PC-3 (cell line): ENCODE results near the gene HINT1.

Experiments used
- CTCF ChIP-seq: fragments of 300-600 bp; sonication (generic); conservative IDR thresholded peaks from 2 replicates; pipeline ENCODE4 v1.5.1; 2017; ENCODE audit warnings: antibody characterized with exemption, low read depth, mild to moderate bottlenecking, low read length
- EZH2 ChIP-seq: fragments of 300-600 bp; sonication (generic); IDR thresholded peaks from one replicate; pipeline ENCODE4 v1.6.1; 2017; ENCODE audit warnings: antibody characterized with exemption, mild to moderate bottlenecking, low read length; ENCODE audit not compliant: unreplicated experiment

GRCh38 chr5:131214609-131215227 is 49.7 kb upstream of the HINT1 start:
- TF ChIP-seq CTCF (no peak), EZH2 (no peak)
